Left cardiac atrium (tissue), 4 donors: ENCODE results near the gene EID2. TPM values are rescaled to one million over a fixed set of nuclear protein-coding genes. Genes with fewer than 3 reads are reported as not detected.

Experiments
- ATAC-seq, 2 donors: fragments of 200-7000 bp; cut with Tn5 transposase; one replicate each; pipeline ENCODE4 v1.9.1; 2020; ENCODE audit warnings: mild to moderate bottlenecking in 2 of 2, moderate library complexity in 2 of 2
- DNase-seq: peaks from one replicate; pipeline ENCODE4 v3.0.0-alpha.2; 2020
- intact Hi-C, 2 donors: fragments of 100-400 bp; cut with DNase I; formaldehyde crosslinking; loops; one replicate each; pipeline versions ENCODE4 v1.14.1 to v1.15.1; 2022 to 2023
- total RNA-seq, 2 donors: library from RNA; stranded (reverse); fragmentation: NEBNext Ultra II Directional; extraction: Animal tissue kit (Norgen Biotek cat#: 25700); gene quantifications; one replicate each; pipeline ENCODE4 v1.2.1, GENCODE V29; 2021
- donor health status: DM: no; HTN: yes; CAD: no.
- donor health status: DM: no; HTN: yes; CAD: no; lungs with severe emphysema.
- donor health status: DM: yes; HTN: yes; CAD: no.
- donor health status: Dilated cardiomyopathy.

The EID2 gene
- total RNA-seq, 2 donors from 2014 or later = 11.0 to 14.8 TPM

DNA sequence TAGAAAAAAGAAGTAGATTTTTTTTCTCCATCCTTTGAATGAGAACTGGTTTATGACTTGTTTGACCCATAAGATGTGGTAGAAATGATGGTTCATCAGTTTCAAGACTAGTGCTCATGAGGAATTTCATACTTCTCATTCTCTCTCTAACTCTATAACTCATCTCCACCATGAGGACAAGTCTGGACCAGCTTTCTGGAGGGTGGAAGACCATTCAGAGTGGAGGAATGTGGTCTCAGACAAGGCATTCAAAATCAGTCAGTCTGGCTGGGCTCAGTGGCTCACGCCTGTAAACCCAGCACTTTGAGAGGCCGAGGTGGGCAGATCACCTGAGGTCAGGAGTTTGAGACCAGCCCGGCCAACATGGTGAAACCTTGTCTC lies 3.5 kb upstream of the EID2 start:
- intact Hi-C loops = no loop called here
- no peak for DNase-seq
- no peak for ATAC-seq

DNA sequence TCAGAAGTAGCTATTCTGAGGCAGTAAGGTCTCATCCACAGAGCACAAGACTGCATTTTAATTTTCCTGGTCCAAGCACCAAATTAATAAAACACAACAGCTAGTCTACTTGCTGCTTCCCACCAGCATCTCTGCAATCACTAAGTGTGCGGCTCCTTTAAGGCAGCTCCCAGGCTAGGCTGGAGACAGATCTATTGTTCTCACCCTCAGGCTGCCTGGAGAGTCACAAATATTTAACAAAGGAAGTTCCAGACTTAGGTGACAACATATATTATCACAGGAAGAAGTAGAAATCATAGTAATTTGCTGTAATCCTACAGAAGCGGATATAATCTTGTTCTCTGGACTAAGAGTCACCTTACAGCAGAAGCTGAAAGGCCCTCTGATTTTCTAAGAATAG lies 2.2 kb upstream of the EID2 start:
- ATAC-seq (no peak), DNase-seq (no peak)
- intact Hi-C loops = no loop called here

DNA sequence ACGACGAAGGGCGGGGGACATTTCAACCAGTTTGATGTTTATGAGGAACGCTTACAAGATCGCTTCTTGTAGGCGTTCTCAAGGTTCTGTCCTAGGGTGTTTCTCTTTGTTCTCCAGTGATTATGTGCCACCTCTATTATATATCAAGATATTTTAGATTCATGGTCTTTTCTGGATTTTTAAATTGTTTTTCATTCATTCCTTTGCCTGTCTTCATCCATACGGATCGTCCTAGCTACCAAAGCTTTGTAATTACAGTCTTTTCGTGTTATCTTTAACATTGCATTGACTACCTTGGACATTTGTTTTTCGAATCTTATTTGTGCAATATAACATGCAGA lies 342 bp upstream of the EID2 start:
- intact Hi-C loops = no loop called here
- DNase-seq (no peak), ATAC-seq (no peak)

DNA sequence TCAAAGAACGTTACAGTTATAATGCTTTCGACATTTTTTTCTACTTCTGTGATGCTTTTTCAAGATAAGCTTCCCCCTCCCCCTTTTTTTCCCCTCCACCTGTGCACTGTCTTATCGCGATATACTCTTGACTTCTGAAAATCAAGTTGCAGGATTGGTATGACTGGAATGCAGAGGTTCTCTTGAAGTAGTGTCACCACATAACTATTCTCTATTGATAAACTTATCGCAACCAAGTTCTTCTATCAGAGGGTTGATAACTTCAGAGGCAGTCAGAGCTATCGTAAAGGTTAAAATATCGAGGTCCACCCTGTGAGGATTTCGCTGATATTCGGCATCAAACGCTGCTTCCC lies 820 bp downstream of the EID2 start:
- DNase-seq = no peak
- intact Hi-C loops = loop anchor here in 1 of 2 donors (10.0 kb wide), 1 partner anchor 54 kb away; the partner anchor contains the start of gene TIMM50

DNA sequence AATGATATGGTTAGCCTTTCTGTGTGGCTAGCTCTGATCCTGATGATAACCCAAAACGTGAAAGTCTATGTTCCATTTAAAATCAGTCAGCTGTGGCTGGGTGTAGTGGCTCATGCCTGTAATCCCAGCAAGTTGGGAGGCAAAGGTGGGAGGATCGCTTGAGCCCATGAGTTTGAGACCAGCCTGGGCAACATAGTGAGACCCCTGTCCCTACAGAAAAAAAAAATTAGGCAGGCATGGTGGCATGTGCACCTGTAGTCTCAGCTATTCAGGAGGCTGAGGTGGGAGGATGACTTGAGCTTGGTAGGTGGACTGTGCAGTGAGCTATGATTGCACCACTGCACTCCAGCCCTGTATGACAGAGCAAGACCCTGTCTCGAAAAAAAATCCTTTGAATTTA lies 6.2 kb downstream of the EID2 start:
- intact Hi-C loops = loop anchor here (2.0 to 10.0 kb wide), 3 partner anchors 49 to 91 kb away; partner anchors contain the start of gene TIMM50 (in 1 of the 2)
- DNase-seq = no peak
- ATAC-seq = no peak

More for the DNA sequence above, 820 bp downstream of the EID2 start:
- ATAC-seq = no peak

DNA sequence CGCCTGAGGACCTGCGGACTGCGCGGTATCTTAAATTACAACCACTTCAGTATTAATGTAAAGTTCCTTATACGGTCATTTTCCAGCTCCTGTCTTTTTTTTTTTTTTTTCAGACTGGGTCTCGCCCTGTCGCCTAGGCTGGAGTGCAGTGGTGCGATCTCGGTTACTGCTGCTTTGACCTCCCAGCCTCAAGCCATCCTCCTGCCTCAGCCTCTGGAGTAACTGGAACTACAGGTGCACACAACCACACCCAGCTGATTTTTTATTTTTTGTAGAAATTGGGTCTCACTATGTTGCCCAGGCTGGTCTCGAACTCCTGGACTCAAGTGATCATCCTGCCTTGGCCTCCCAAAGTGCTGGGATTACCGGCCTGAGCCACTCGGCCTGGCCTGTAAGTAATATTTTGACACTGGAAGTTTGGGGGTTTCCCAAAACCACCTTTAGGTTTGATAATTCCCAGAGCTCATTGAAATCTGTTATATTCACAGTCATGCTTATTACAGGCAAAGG lies 6.9 kb downstream of the EID2 start:
- intact Hi-C loops = loop anchor here (2.0 to 10.0 kb wide), 3 partner anchors 48 to 91 kb away; partner anchors contain the start of gene TIMM50 (in 1 of the 2)
- peak in 1 of 2 donors; percentile 13 for ATAC-seq
- no peak for DNase-seq

GRCh38 chr19:39532233-39533002 lies 7.5 kb downstream of the EID2 start, which contains the start of gene EID2B:
EID2B (minus strand) TSS chr19:39532852; CDS start chr19:39532802, 50 bp downstream.
- ATAC-seq (peak; percentile 98), DNase-seq (peak; percentile 98)
- intact Hi-C loops = loop anchor here (2.0 to 10.0 kb wide), 3 partner anchors 48 to 90 kb away; partner anchors contain the start of gene TIMM50 (in 1 of the 2)

- intact Hi-C loops = loop anchor here (2.0 to 10.0 kb wide), 3 partner anchors 47 to 90 kb away; partner anchors contain the start of gene TIMM50 (in 1 of the 2)
- ATAC-seq = no peak
Observed at GRCh38 chr19:39531834-39532232, 8.1 kb downstream of the EID2 start.

DNA sequence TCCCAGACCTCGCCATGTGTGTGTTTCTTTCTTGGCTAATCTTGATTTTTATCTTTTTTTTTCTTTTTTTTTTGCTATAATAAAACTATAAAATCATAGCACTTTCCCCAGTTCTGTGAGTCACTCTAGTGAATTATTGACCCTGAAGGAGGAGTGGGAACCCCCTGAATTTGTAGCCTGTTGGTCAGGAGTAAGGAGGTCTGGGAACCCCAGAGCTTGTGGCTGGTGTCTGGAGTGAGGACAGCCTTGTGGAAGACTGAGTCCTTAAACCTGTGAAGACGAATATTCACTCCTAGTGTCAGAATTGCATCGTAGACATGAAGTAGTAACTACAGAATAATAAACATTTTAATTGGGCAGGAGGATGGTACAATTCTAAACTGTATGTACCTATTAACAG lies 14.8 kb downstream of the EID2 start:
- DNase-seq (no peak), ATAC-seq (no peak)
- intact Hi-C loops = no loop called here

More at GRCh38 chr19:39531834-39532232, 8.1 kb downstream of the EID2 start:
- DNase-seq = no peak

DNA sequence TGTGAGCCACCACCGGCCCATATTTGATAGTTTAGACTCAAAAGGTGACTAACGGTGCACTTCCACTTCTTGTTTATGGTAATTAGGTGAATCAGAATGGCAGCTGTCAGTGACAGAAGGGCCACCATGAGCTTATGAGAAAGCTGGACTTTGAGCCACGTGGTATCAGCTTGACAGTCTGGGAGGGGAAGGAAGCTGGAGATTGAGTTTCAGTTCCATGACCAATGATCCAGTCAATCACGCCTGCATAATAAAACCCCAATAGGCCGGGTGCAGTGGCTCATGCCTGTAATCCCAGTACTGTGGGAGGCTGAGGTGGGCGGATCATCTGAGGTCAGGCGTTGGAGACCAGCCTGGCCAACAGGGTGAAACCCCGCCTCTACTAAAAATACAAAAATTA lies 15.5 kb downstream of the EID2 start:
- intact Hi-C loops = no loop called here
- DNase-seq = no peak
- ATAC-seq = no peak

GRCh38 chr19:39520541-39521484 lies 19.1 kb downstream of the EID2 start:
- ATAC-seq (no peak), DNase-seq (no peak)
- intact Hi-C loops = no loop called here

DNA sequence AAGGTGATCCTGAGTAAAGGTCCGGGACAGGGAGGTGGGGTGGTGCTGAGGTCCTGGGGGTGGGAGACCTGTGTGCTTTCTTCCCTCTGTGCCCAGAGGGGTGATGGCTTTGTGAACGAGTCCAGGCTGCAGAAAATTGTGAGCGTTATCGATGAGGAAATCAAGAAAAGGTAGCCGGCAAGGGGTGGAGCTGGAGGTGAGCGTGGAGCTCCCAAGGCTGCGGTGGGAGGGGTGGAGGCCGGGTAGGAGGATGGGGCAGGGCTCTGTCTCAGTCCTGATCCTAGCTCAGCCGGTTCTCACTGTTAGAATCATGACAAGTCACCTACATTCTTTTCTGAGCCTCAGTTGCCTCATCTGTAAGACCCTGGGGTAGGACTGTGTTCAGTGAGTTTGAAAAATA lies 21.0 kb downstream of the EID2 start:
- intact Hi-C loops = no loop called here
- DNase-seq (no peak), ATAC-seq (no peak)

DNA sequence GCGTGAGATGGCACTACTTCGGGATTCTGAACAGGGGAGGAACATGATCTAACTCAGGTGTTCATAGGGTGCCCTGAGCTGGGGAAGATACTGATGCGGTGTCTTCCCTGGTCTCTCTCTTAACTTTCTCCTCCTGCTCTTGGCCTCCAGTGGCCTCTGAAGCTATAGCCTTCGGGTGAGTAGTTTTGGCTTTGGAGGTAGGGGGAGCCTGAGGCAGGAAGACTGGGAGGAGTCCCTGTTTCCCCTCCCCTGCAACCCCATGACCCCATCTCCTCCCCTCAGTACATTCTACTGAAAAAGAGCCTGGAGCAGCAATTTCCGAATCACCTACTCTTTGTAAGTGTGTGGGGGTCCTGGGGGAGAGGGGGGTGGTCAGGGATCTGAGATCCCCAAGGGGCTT lies 21.5 kb downstream of the EID2 start:
- DNase-seq (no peak), ATAC-seq (no peak)
- intact Hi-C loops = no loop called here

DNA sequence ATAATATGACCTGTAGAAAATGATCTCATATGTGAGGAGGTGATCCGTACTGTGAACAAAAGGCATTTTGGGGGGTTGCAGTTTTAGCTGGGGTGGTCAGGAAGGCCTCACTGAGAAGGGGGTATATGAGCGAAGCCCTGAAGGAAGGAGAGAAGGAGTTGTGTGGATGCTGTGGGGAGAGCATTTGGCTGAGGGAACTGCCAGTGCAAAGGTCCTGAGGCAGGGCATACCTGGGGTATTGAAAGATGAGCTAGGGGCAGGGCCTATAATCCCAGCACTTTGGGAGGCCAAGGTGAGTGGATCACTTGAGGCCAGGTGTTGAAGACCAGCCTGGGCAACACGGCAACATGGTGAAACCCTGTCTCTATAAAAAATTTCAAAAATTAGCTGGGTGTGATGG lies 22.5 kb downstream of the EID2 start:
- ATAC-seq (no peak), DNase-seq (no peak)
- intact Hi-C loops = no loop called here

- intact Hi-C loops = no loop called here
- ATAC-seq (no peak), DNase-seq (no peak)
Observed at GRCh38 chr19:39516270-39516669, 23.7 kb downstream of the EID2 start.

DNA sequence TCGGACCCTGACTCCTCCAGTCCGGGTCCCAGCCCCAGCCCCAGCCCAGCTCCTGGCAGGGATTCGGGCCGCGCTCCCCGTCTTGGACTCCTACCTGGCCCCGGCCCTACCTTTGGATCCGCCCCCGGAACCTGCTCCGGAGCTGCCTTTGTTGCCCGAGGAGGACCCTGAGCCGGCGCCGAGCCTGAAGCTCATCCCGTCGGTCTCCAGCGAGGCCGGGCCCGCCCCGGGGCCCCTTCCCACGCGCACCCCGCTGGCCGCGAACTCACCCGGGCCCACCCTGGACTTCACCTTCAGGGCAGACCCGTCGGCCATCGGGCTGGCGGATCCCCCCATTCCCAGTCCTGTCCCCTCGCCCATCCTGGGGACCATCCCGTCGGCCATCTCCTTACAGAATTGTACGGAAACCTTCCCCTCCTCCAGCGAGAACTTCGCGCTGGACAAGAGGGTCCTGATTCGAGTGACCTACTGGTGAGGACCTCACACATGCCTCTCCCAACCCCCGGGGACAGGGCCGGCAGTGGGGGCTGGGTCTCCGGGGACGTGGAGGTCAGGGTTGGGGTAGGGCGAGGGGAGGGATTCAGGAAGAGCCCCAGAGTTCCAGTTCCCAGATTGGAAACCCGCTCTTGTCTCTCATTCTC lies 24.3 kb downstream of the EID2 start:
- intact Hi-C loops = no loop called here
- no peak for DNase-seq
- peak; percentile 53 for ATAC-seq

GRCh38 chr19:39514840-39515550 lies 25.0 kb downstream of the EID2 start, which contains the start of gene SELENOV:
SELENOV (plus strand) TSS chr19:39515139; CDS start chr19:39515213, 74 bp downstream.
- no peak for DNase-seq
- intact Hi-C loops = no loop called here
- peak; percentile 57 to 66 for ATAC-seq

DNA sequence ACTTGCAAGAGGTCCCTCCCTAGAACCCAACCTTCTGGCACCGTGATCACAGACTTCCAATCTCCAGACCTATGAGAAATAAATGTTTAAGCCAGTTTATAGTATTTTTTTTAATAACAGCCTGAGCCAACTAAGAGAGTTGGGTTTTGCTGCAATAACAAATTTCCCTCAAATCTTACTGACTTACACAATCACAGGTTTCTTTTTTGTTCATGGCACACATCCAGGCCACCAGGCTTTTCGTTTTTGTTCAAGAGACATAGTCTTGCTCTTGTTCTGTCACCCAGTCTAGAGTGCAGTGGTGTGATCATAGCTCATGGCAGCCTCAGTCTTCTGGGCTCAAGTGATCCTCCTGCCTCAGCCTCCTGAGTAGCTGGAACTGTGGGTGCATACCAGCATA lies 27.0 kb downstream of the EID2 start:
- ATAC-seq (no peak), DNase-seq (no peak)
- intact Hi-C loops = no loop called here

DNA sequence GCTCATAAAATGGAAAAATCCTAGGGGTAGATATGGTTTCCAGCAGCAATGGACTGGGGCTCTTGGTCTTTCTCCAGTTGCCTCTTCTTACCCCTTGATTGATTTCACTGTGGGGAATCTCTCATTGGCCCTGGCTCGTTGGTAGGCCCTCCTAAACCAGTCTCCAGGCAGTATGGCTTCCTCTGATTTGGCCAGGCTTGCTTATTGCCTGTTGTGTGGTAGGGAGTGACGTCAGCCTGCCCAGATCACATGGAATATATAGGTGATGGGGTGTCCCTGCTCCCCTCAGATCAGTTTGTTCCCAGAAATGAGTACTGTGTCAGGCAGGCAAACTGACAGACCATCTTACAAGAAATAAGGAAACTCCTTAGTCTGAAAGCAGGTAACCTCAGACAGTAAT lies 30.7 kb downstream of the EID2 start:
- ATAC-seq (no peak), DNase-seq (no peak)
- intact Hi-C loops = no loop called here
